Neural cell (in vitro differentiated cells): ENCODE measurements around the gene MRPL36. TPM values are rescaled to one million over a fixed set of nuclear protein-coding genes. Genes with fewer than 3 reads are reported as not detected.

Source experiments
- H2AFZ ChIP-seq: fragments of 200-600, 300-800 bp; sonication (generic), shearing (Covaris generic); 2 replicates; pipeline ENCODE4 v1.6.0; 2014; ENCODE audit warnings: low read depth, mild to moderate bottlenecking, antibody characterized with exemption, low read length, moderate library complexity
- H3F3A ChIP-seq: fragments of 200-600 bp; shearing (Covaris generic); 2 replicates; pipeline ENCODE4 v1.6.1; 2016; ENCODE audit warnings: mild to moderate bottlenecking, moderate library complexity, mixed read lengths, antibody characterized with exemption, low read length; ENCODE audit not compliant: insufficient read depth, poor library complexity, severe bottlenecking
- H3K27ac ChIP-seq: fragments of 200-600, 300-800 bp; sonication (generic), shearing (Covaris generic); 2 replicates; pipeline ENCODE4 v1.5.1; 2014; ENCODE audit warnings: mild to moderate bottlenecking, low read length, moderate library complexity
- H3K27me3 ChIP-seq: fragments of 300-800, 200-600 bp; sonication (generic), shearing (Covaris generic); 2 replicates; pipeline ENCODE4 v1.6.0; 2014; ENCODE audit warnings: mild to moderate bottlenecking, low read depth, low read length, moderate library complexity; ENCODE audit not compliant: insufficient read depth
- H3K36me3 ChIP-seq: fragments of 300-800, 200-600 bp; sonication (generic), shearing (Covaris generic); 2 replicates; pipeline ENCODE4 v1.5.1; 2014; ENCODE audit warnings: mild to moderate bottlenecking, antibody characterized with exemption, low read length, moderate library complexity; ENCODE audit not compliant: insufficient read depth
- H3K4me2 ChIP-seq: fragments of 300-800, 200-600 bp; sonication (generic), shearing (Covaris generic); 2 replicates; pipeline ENCODE4 v1.6.0; 2014; ENCODE audit warnings: mild to moderate bottlenecking, low read length
- H3K4me3 ChIP-seq: fragments of 300-800, 200-600 bp; sonication (generic), shearing (Covaris generic); 2 replicates; pipeline ENCODE4 v1.5.1; 2014; ENCODE audit warnings: mild to moderate bottlenecking, low read length, moderate library complexity
- H3K79me2 ChIP-seq: fragments of 200-600 bp; shearing (Covaris generic); replicated peaks from 2 replicates; pipeline ENCODE4 v1.6.0; 2014; ENCODE audit warnings: mild to moderate bottlenecking, low read length, moderate library complexity; ENCODE audit not compliant: insufficient read depth
- H3K9ac ChIP-seq: fragments of 300-800, 200-600 bp; sonication (generic), shearing (Covaris generic); 2 replicates; pipeline ENCODE4 v1.6.1; 2016; ENCODE audit warnings: mild to moderate bottlenecking, low read length, mixed read lengths
- H3K9me2 ChIP-seq: fragments of 200-600 bp; shearing (Covaris generic); 2 replicates; pipeline ENCODE4 v1.6.1; 2016; ENCODE audit warnings: mild to moderate bottlenecking, low read length, mixed read lengths; ENCODE audit not compliant: insufficient read depth
- H3K9me3 ChIP-seq: fragments of 200-600, 300-800 bp; sonication (generic), shearing (Covaris generic); 2 replicates; pipeline ENCODE4 v1.6.1; 2016; ENCODE audit warnings: mild to moderate bottlenecking, mixed run types, low read length, moderate library complexity, mixed read lengths
- H4K20me1 ChIP-seq: fragments of 200-600 bp; shearing (Covaris generic); 2 replicates; pipeline ENCODE4 v1.6.1; 2016; ENCODE audit warnings: mild to moderate bottlenecking, mixed run types; ENCODE audit not compliant: insufficient read depth
- CTCF ChIP-seq: fragments of 450-650 bp; IDR thresholded peaks from 2 replicates; pipeline ENCODE4 v1.5.1; 2014; ENCODE audit warnings: antibody characterized with exemption, mild to moderate bottlenecking, moderate library complexity; ENCODE audit not compliant: poor library complexity, severe bottlenecking
- EP300 ChIP-seq: fragments of 450-650 bp; conservative IDR thresholded peaks from 2 replicates; pipeline ENCODE4 v1.6.1; 2014; ENCODE audit warnings: antibody characterized with exemption, mild to moderate bottlenecking, moderate library complexity; ENCODE audit not compliant: poor library complexity, severe bottlenecking
- EZH2 ChIP-seq: fragments of 200-600, 300-800 bp; shearing (Covaris generic), sonication (generic); IDR thresholded peaks from 2 replicates; pipeline ENCODE4 v1.6.1; 2014; ENCODE audit warnings: antibody characterized with exemption, low read length, borderline replicate concordance, mild to moderate bottlenecking; ENCODE audit not compliant: insufficient read depth, poor library complexity, severe bottlenecking
- MXI1 ChIP-seq: fragments of 450-650 bp; conservative IDR thresholded peaks from 2 replicates; pipeline ENCODE4 v1.6.1; 2014; ENCODE audit warnings: antibody characterized with exemption, mild to moderate bottlenecking; ENCODE audit not compliant: poor library complexity, severe bottlenecking
- POLR2AphosphoS5 ChIP-seq: IDR thresholded peaks from 2 replicates; pipeline ENCODE4 v1.6.1; 2012
- RAD21 ChIP-seq: fragments of 450-650 bp; conservative IDR thresholded peaks from 2 replicates; pipeline ENCODE4 v1.6.1; 2014; ENCODE audit warnings: antibody characterized with exemption, mild to moderate bottlenecking, moderate library complexity
- REST ChIP-seq: IDR thresholded peaks from 2 replicates; pipeline ENCODE4 v1.6.1; 2012; ENCODE audit warnings: borderline replicate concordance
- SMC3 ChIP-seq: fragments of 450-650 bp; conservative IDR thresholded peaks from 2 replicates; pipeline ENCODE4 v1.6.1; 2014; ENCODE audit warnings: antibody characterized with exemption, mild to moderate bottlenecking, moderate library complexity; ENCODE audit not compliant: poor library complexity
- TAF1 ChIP-seq: IDR thresholded peaks from 2 replicates; pipeline ENCODE4 v1.6.1; 2012; ENCODE audit warnings: low read depth
- polyA plus RNA-seq: library from polyadenylated mRNA; depleted of rRNA; stranded (reverse); fragments of >200 nt; gene quantifications from 2 replicates; pipeline ENCODE4 v1.2.3, GENCODE V29; 2014

MRPL36 gene
- polyA plus RNA-seq, 1 donor from 2014 or later = 51.9 TPM

- Histone ChIP-seq H3F3A (no peaks in the 10 kb centered on the region), H3K4me3 (no peak overlapping the region), H3K9me3 (no peaks in the 10 kb centered on the region), H3K27ac (no peak overlapping the region), H3K9ac (no peak overlapping the region), H4K20me1 (no peaks in the 10 kb centered on the region), H3K9me2 (no peaks in the 10 kb centered on the region), H3K79me2 (no peaks in the 10 kb centered on the region), H3K4me2 (no peak overlapping the region), H3K27me3 (no peaks in the 10 kb centered on the region), H2AFZ (no peak overlapping the region), H3K36me3 (peaks cover 6% of the 10 kb centered on the region)
- TF ChIP-seq SMC3 (no peak), EZH2 (no peak), EP300 (no peak), MXI1 (no peak), REST (no peak), TAF1 (no peak), RAD21 (no peak), POLR2AphosphoS5 (no peak), CTCF (no peak)
Observed at GRCh38 chr5:1809416-1810035, 9.9 kb upstream of the MRPL36 start.

- TF ChIP-seq SMC3 = no peak
- no peak for TF ChIP-seq RAD21
- TF ChIP-seq TAF1 = no peak
- no peak for TF ChIP-seq EP300
- no peak for TF ChIP-seq POLR2AphosphoS5
- Histone ChIP-seq H3K4me3 (no peak overlapping the region), H3K9me3 (no peaks in the 10 kb centered on the region), H2AFZ (no peak overlapping the region), H3K4me2 (no peak overlapping the region), H3K9ac (no peak overlapping the region), H3K27me3 (no peaks in the 10 kb centered on the region), H3F3A (no peaks in the 10 kb centered on the region), H3K79me2 (no peaks in the 10 kb centered on the region), H3K36me3 (peaks cover 6% of the 10 kb centered on the region), H3K27ac (no peak overlapping the region), H3K9me2 (no peaks in the 10 kb centered on the region), H4K20me1 (no peaks in the 10 kb centered on the region)
Observed at GRCh38 chr5:1808439-1808838, 8.8 kb upstream of the MRPL36 start.
